CD14-positive monocyte (primary cell): ENCODE measurements around the gene COMMD1. TPM values are rescaled to one million over a fixed set of nuclear protein-coding genes. Genes with fewer than 3 reads are reported as not detected.
"Not testable (repeated sequence)": the region's sequence is repeated elsewhere in the genome, so short reads cannot be mapped to it uniquely, and the experiment has no call there.

ENCODE experiments used
- DNase-seq, 3 donors: peaks; one replicate each; pipeline ENCODE4 v3.0.0-alpha.2; 2011 to 2022
- H2AFZ ChIP-seq: 2 replicates; pipeline ENCODE4 v1.6.0; 2012; ENCODE audit warnings: mild to moderate bottlenecking, low read depth, low read length, inconsistent platforms; ENCODE audit not compliant: insufficient read depth, poor library complexity, severe bottlenecking
- H3K27ac ChIP-seq, 2 donors: 1 replicate in 1 of 2; 2 replicates in 1 of 2; pipeline ENCODE4 v1.5.1; 2012 to 2013; ENCODE audit warnings: low read length in 2 of 2, control low read depth in 1 of 2, inconsistent platforms in 1 of 2, low read depth in 1 of 2, mild to moderate bottlenecking in 1 of 2
- H3K27me3 ChIP-seq, 2 donors: one replicate each; pipeline versions ENCODE4 v1.6.0 to v1.6.1; 2011 to 2013; ENCODE audit warnings: low read length in 2 of 2; ENCODE audit not compliant: control insufficient read depth in 2 of 2, insufficient read depth in 2 of 2
- H3K36me3 ChIP-seq, 2 donors: replicated peaks in 1 of 2; 1 replicate in 1 of 2; 2 replicates in 1 of 2; pipeline versions ENCODE4 v1.5.1 to v1.6.1; 2012 to 2013; ENCODE audit warnings: low read length in 2 of 2, control low read depth in 1 of 2, inconsistent platforms in 1 of 2, mild to moderate bottlenecking in 1 of 2; ENCODE audit not compliant: insufficient read depth in 2 of 2, control insufficient read depth in 1 of 2
- H3K4me1 ChIP-seq, 2 donors: 1 replicate in 1 of 2; 2 replicates in 1 of 2; pipeline versions ENCODE4 v1.5.1 to v1.6.1; 2012 to 2013; ENCODE audit warnings: low read length in 2 of 2, control low read depth in 1 of 2, inconsistent platforms in 1 of 2, mild to moderate bottlenecking in 1 of 2, moderate library complexity in 1 of 2; ENCODE audit not compliant: insufficient read depth in 2 of 2, control insufficient read depth in 1 of 2
- H3K4me2 ChIP-seq: replicated peaks from 2 replicates; pipeline ENCODE3; 2012; ENCODE audit warnings: low read length, moderate library complexity, mild to moderate bottlenecking; ENCODE audit not compliant: poor library complexity, severe bottlenecking; ENCODE audit errors: extremely low read depth
- H3K4me3 ChIP-seq, 3 experiments: fragments of 200-600 bp in 1 of 3; sonication (generic) in 1 of 3; replicated peaks in 1 of 3; 1 replicate in 2 of 3; 2 replicates in 1 of 3; pipeline ENCODE4 v1.5.1; 2011 to 2013; ENCODE audit warnings: low read length in 3 of 3, mild to moderate bottlenecking in 3 of 3, control low read depth in 2 of 3, low read depth in 2 of 3, inconsistent platforms in 1 of 3, moderate library complexity in 1 of 3
- H3K79me2 ChIP-seq: 2 replicates; pipeline ENCODE4 v1.6.0; 2012; ENCODE audit warnings: mild to moderate bottlenecking, control low read depth, inconsistent platforms, low read length, moderate library complexity; ENCODE audit not compliant: insufficient read depth
- H3K9ac ChIP-seq: 2 replicates; pipeline ENCODE4 v1.6.0; 2017; ENCODE audit warnings: low read length, mild to moderate bottlenecking; ENCODE audit not compliant: insufficient read depth, poor library complexity, severe bottlenecking
- H3K9me3 ChIP-seq, 2 donors: replicated peaks in 1 of 2; 1 replicate in 1 of 2; 2 replicates in 1 of 2; pipeline versions ENCODE4 v1.5.1 to v1.6.1; 2012 to 2013; ENCODE audit warnings: low read length in 2 of 2, control low read depth in 1 of 2; ENCODE audit not compliant: control insufficient read depth in 1 of 2, insufficient read depth in 1 of 2
- H4K20me1 ChIP-seq: 2 replicates; pipeline ENCODE4 v1.6.0; 2012; ENCODE audit warnings: mild to moderate bottlenecking, low read length, control low read depth, moderate library complexity; ENCODE audit not compliant: insufficient read depth
- H3K27ac Mint-ChIP-seq, 7 donors: one replicate each; pipeline ENCODE4 v1.8.0; 2020; ENCODE audit warnings: mild to moderate bottlenecking in 7 of 7, mixed read lengths in 7 of 7, moderate library complexity in 6 of 7, inconsistent platforms in 2 of 7
- H3K27me3 Mint-ChIP-seq, 3 donors: one replicate each; pipeline ENCODE4 v1.8.0; 2021 to 2022; ENCODE audit warnings: low read depth in 3 of 3, mild to moderate bottlenecking in 3 of 3, mixed read lengths in 3 of 3, moderate library complexity in 3 of 3, inconsistent platforms in 1 of 3
- H3K36me3 Mint-ChIP-seq, 2 donors: one replicate each; pipeline ENCODE4 v1.8.0; 2020; ENCODE audit warnings: mixed read lengths in 2 of 2, inconsistent platforms in 1 of 2, mild to moderate bottlenecking in 1 of 2
- H3K4me1 Mint-ChIP-seq: one replicate; pipeline ENCODE4 v1.8.0; 2020; ENCODE audit warnings: mild to moderate bottlenecking, mixed read lengths
- H3K4me3 Mint-ChIP-seq, 2 donors: one replicate each; pipeline ENCODE4 v1.8.0; 2020; ENCODE audit warnings: mild to moderate bottlenecking in 2 of 2, mixed read lengths in 2 of 2, moderate library complexity in 1 of 2
- H3K9me3 Mint-ChIP-seq, 7 donors: one replicate each; pipeline ENCODE4 v1.8.0; 2020 to 2022; ENCODE audit warnings: mixed read lengths in 7 of 7, mild to moderate bottlenecking in 6 of 7, moderate library complexity in 6 of 7, inconsistent platforms in 2 of 7
- WGBS: methylation state at CpG from one replicate; pipeline ENCODE4 v1.1.5; 2013; ENCODE audit warnings: missing lambda C conversion rate; ENCODE audit not compliant: insufficient coverage; 5-methylcytosine and 5-hydroxymethylcytosine counted together
- intact Hi-C, 2 donors: fragments of 100-400 bp; cut with micrococcal nuclease; formaldehyde crosslinking; loops; one replicate each; pipeline versions ENCODE4 v1.15.0 to v1.15.1; 2023
- polyA plus RNA-seq, 3 donors: library from polyadenylated mRNA; depleted of rRNA in 1 of 3; unstranded in 2 of 3; stranded (reverse) in 1 of 3; fragments of 300-500 nt in 2 of 3; fragments of >200 nt in 1 of 3; fragmentation: Illumina TruSeq in 2 of 3; gene quantifications; 1 replicate in 2 of 3; 2 replicates in 1 of 3; pipeline ENCODE4 v1.2.3, GENCODE V29; 2012 to 2021
- TF ChIP-seq, protein P1 (sequence below): fragments of 200-600 bp; IDR thresholded peaks from one replicate; pipeline ENCODE4 v1.8.0; 2022; ENCODE audit warnings: antibody characterized with exemption, mild to moderate bottlenecking

COMMD1 gene
- polyA plus RNA-seq, 3 donors: 25.2 to 82.1 (median 70.7) TPM

- no peak overlapping the region for H3K27ac Mint-ChIP-seq
- H3K36me3 ChIP-seq: no peaks in the 10 kb centered on the region
- no peak overlapping the region for H3K4me3 ChIP-seq
- no peak for DNase-seq
- no peaks in the 10 kb centered on the region for H3K79me2 ChIP-seq
- no peak overlapping the region for H3K27ac ChIP-seq
- no peaks in the 10 kb centered on the region for H4K20me1 ChIP-seq
- peaks cover 3 to 8% of the 10 kb centered on the region in 2 donors for H3K4me1 ChIP-seq
- no peak overlapping the region for H3K4me3 Mint-ChIP-seq
- WGBS: 100% methylated on average over 2 of the region's 5 CpGs
- H3K27me3 Mint-ChIP-seq: no peaks in the 10 kb centered on the region
- H3K36me3 Mint-ChIP-seq: peaks cover 0 to 11% of the 10 kb centered on the region in 2 donors
- no peak overlapping the region for H2AFZ ChIP-seq
- intact Hi-C loops: no loop called here
- no peak overlapping the region for H3K4me2 ChIP-seq
- H3K27me3 ChIP-seq: no peaks in the 10 kb centered on the region
- no peaks in the 10 kb centered on the region for H3K9me3 ChIP-seq
- H3K9ac ChIP-seq: no peak overlapping the region
- TF ChIP-seq, protein P1, sequence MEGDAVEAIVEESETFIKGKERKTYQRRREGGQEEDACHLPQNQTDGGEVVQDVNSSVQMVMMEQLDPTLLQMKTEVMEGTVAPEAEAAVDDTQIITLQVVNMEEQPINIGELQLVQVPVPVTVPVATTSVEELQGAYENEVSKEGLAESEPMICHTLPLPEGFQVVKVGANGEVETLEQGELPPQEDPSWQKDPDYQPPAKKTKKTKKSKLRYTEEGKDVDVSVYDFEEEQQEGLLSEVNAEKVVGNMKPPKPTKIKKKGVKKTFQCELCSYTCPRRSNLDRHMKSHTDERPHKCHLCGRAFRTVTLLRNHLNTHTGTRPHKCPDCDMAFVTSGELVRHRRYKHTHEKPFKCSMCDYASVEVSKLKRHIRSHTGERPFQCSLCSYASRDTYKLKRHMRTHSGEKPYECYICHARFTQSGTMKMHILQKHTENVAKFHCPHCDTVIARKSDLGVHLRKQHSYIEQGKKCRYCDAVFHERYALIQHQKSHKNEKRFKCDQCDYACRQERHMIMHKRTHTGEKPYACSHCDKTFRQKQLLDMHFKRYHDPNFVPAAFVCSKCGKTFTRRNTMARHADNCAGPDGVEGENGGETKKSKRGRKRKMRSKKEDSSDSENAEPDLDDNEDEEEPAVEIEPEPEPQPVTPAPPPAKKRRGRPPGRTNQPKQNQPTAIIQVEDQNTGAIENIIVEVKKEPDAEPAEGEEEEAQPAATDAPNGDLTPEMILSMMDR: no peak
- H3K4me1 Mint-ChIP-seq: peaks cover 26% of the 10 kb centered on the region
- H3K9me3 Mint-ChIP-seq: no peaks in the 10 kb centered on the region
Observed at GRCh38 chr2:62144689-62145477, 239.4 kb downstream of the COMMD1 start.

DNA sequence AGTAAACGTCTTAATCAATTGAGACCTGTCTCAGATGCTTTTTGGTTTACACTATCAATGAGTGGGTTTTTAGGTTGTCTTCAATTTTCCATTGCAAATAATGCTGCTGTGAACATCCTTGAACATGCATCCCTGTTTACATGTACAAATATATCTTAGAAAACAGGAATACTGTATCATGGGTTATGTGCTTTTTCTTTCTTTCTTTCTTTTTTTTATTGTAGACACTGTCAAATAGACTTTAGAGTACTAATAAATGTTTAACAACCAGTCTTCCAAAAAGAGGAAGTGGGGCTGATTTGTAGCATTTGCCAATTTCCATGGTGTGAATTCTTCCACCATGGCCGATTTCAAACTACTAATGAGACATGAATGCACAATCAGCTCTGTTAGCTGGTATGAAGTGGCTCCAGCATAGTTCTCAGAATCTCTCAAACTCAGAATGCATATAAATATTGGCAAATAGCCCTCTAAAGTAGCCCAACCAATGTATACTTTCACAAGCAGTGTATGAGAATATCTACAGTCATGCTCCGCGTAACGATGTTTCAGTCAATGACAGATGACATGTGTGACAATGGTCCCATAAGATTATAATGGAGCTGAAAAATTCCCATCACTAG, 240.1 kb downstream of the COMMD1 start:
- Histone ChIP-seq H3K9me3 (no peaks in the 10 kb centered on the region), H3K9ac (no peak overlapping the region), H3K4me3 (no peak overlapping the region), H3K4me1 (peaks cover 3 to 8% of the 10 kb centered on the region in 2 donors), H3K27ac (no peak overlapping the region), H4K20me1 (no peaks in the 10 kb centered on the region), H3K27me3 (no peaks in the 10 kb centered on the region), H3K36me3 (no peaks in the 10 kb centered on the region), H3K4me2 (no peak overlapping the region), H2AFZ (no peak overlapping the region), H3K79me2 (no peaks in the 10 kb centered on the region)
- peaks cover 0 to 11% of the 10 kb centered on the region in 2 donors for H3K36me3 Mint-ChIP-seq
- TF ChIP-seq, protein P1: no peak
- no CpG with 5 or more reads among the region's 5 CpGs for WGBS
- peaks cover 26% of the 10 kb centered on the region for H3K4me1 Mint-ChIP-seq
- DNase-seq: peak; percentile 12 to 30 (median 22)
- H3K9me3 Mint-ChIP-seq: no peaks in the 10 kb centered on the region
- H3K4me3 Mint-ChIP-seq: no peak overlapping the region
- peak overlapping the region in 1 of 7 donors; percentile 30 for H3K27ac Mint-ChIP-seq
- no peaks in the 10 kb centered on the region for H3K27me3 Mint-ChIP-seq
- intact Hi-C loops: no loop called here

- H2AFZ ChIP-seq, H3K9ac ChIP-seq, H3K27ac ChIP-seq, H3K4me3 ChIP-seq, H3K4me1 ChIP-seq, H4K20me1 ChIP-seq, H3K4me3 Mint-ChIP-seq, DNase-seq, H3K4me2 ChIP-seq, H3K27ac Mint-ChIP-seq, H3K9me3 Mint-ChIP-seq, intact Hi-C loops, H3K27me3 ChIP-seq, H3K9me3 ChIP-seq, H3K27me3 Mint-ChIP-seq, H3K79me2 ChIP-seq, H3K36me3 ChIP-seq: not testable (repeated sequence)
- peaks cover 0 to 11% of the 10 kb centered on the region in 2 donors for H3K36me3 Mint-ChIP-seq
- peaks cover 19% of the 10 kb centered on the region for H3K4me1 Mint-ChIP-seq
- WGBS: no CpG with 5 or more reads among the region's 7 CpGs
Observed at GRCh38 chr2:62146790-62147189, 241.3 kb downstream of the COMMD1 start.
